B cell (primary cell): ENCODE results near the gene CYFIP2. TPM values are rescaled to one million over a fixed set of nuclear protein-coding genes. Genes with fewer than 3 reads are reported as not detected.

Experiments
- ATAC-seq: fragments of 200-7000 bp; cut with Tn5 transposase; one replicate; pipeline ENCODE4 v1.10.0; 2021; ENCODE audit warnings: low read depth, mild to moderate bottlenecking, moderate number of reproducible peaks, moderate library complexity
- CTCF ChIA-PET: fragments of 350-600 bp; sonication (Branson Sonifier 250); formaldehyde crosslinking; loops from one replicate; lab custom pipeline; 2021; ENCODE audit warnings: antibody characterized with exemption, inconsistent platforms; lab: Charles Lee
- POLR2A ChIA-PET: fragments of 350-600 bp; sonication (Branson Sonifier 250); formaldehyde crosslinking; loops from one replicate; lab custom pipeline; 2021; ENCODE audit warnings: antibody characterized with exemption; lab: Charles Lee
- DNase-seq: peaks from one replicate; pipeline ENCODE4 v3.0.0; 2013
- H2AFZ ChIP-seq: 2 replicates; pipeline ENCODE4 v1.6.1; 2012; ENCODE audit warnings: mild to moderate bottlenecking, low read depth, low read length; ENCODE audit not compliant: insufficient read depth, poor library complexity, severe bottlenecking
- H3K27ac ChIP-seq, 2 donors: 1 replicate in 1 of 2; 2 replicates in 1 of 2; pipeline ENCODE4 v1.5.1; 2012 to 2013; ENCODE audit warnings: low read length in 2 of 2, mild to moderate bottlenecking in 2 of 2, moderate library complexity in 1 of 2
- H3K27me3 ChIP-seq, 4 experiments: fragments of 200-600 bp in 1 of 4; sonication (generic) in 1 of 4; replicated peaks in 1 of 4; 1 replicate in 2 of 4; 2 replicates in 2 of 4; pipeline versions ENCODE4 v1.6.1 to v1.7.0; 2013 to 2016; ENCODE audit warnings: low read length in 3 of 4, mild to moderate bottlenecking in 2 of 4, mixed read lengths in 1 of 4, moderate library complexity in 1 of 4; ENCODE audit not compliant: insufficient read depth in 4 of 4, control insufficient read depth in 3 of 4; ENCODE audit errors: control extremely low read depth in 1 of 4
- H3K36me3 ChIP-seq, 2 experiments: replicated peaks in 1 of 2; 1 replicate in 1 of 2; 2 replicates in 1 of 2; pipeline versions ENCODE4 v1.6.1 to v1.7.1; 2013; ENCODE audit warnings: low read length in 1 of 2; ENCODE audit not compliant: insufficient read depth in 2 of 2, control insufficient read depth in 1 of 2; ENCODE audit errors: control extremely low read depth in 1 of 2, extremely low read depth in 1 of 2
- H3K4me1 ChIP-seq, 2 donors: fragments of 200-600 bp in 1 of 2; sonication (generic) in 1 of 2; 1 replicate in 1 of 2; 2 replicates in 1 of 2; pipeline versions ENCODE4 v1.5.1 to v1.6.1; 2013 to 2017; ENCODE audit warnings: low read length in 2 of 2; ENCODE audit not compliant: control insufficient read depth in 2 of 2, insufficient read depth in 2 of 2
- H3K4me2 ChIP-seq: replicated peaks from 2 replicates; pipeline ENCODE3; 2012; ENCODE audit warnings: mild to moderate bottlenecking, low read depth, low read length; ENCODE audit not compliant: poor library complexity, severe bottlenecking
- H3K4me3 ChIP-seq, 5 experiments: fragments of 200-600 bp in 1 of 5; sonication (generic) in 1 of 5; 1 replicate in 3 of 5; 2 replicates in 2 of 5; pipeline versions ENCODE4 v1.5.1 to v1.7.0; 2011 to 2016; ENCODE audit warnings: low read length in 4 of 5, mild to moderate bottlenecking in 4 of 5, low read depth in 2 of 5, control low read depth in 1 of 5, moderate library complexity in 1 of 5; ENCODE audit not compliant: insufficient read depth in 1 of 5; ENCODE audit errors: control extremely low read depth in 1 of 5, extremely low read depth in 1 of 5
- H3K79me2 ChIP-seq: fragments of 200-600 bp; sonication (generic); one replicate; pipeline ENCODE4 v1.6.0; 2016; ENCODE audit warnings: low read length; ENCODE audit not compliant: control insufficient read depth, insufficient read depth
- H3K9ac ChIP-seq: fragments of 200-600 bp; sonication (generic); 2 replicates; pipeline ENCODE4 v1.6.1; 2017; ENCODE audit warnings: mild to moderate bottlenecking, low read length, moderate library complexity
- H3K9me3 ChIP-seq, 3 donors: one replicate each; pipeline versions ENCODE4 v1.6.1 to v1.7.1; 2013; ENCODE audit warnings: low read length in 2 of 3; ENCODE audit not compliant: control insufficient read depth in 2 of 3, insufficient read depth in 1 of 3; ENCODE audit errors: control extremely low read depth in 1 of 3
- H4K20me1 ChIP-seq: 2 replicates; pipeline ENCODE4 v1.6.0; 2012; ENCODE audit warnings: mild to moderate bottlenecking, low read length; ENCODE audit not compliant: insufficient read depth, control insufficient read depth, poor library complexity, severe bottlenecking
- H3K27ac Mint-ChIP-seq: one replicate; pipeline ENCODE4 v1.8.0; 2021; ENCODE audit warnings: mixed read lengths
- H3K27me3 Mint-ChIP-seq: one replicate; pipeline ENCODE4 v1.8.0; 2021; ENCODE audit warnings: mixed read lengths
- H3K4me1 Mint-ChIP-seq: one replicate; pipeline ENCODE4 v1.8.0; 2021; ENCODE audit warnings: mixed read lengths
- H3K4me3 Mint-ChIP-seq: one replicate; pipeline ENCODE4 v1.8.0; 2021; ENCODE audit warnings: mixed read lengths
- H3K9me3 Mint-ChIP-seq: one replicate; pipeline ENCODE4 v1.8.0; 2022; ENCODE audit warnings: mixed read lengths; ENCODE audit not compliant: insufficient read depth
- CTCF ChIP-seq: fragments of 200-600 bp; IDR thresholded peaks from one replicate; pipeline ENCODE4 v1.8.0; 2022; ENCODE audit warnings: antibody characterized with exemption, mild to moderate bottlenecking
- EZH2 ChIP-seq: IDR thresholded peaks from 2 replicates; pipeline ENCODE4 v1.6.1; 2012; ENCODE audit warnings: borderline replicate concordance, low read depth, mild to moderate bottlenecking, moderate library complexity, low read length; ENCODE audit not compliant: insufficient read depth, poor library complexity, severe bottlenecking
- WGBS: methylation state at CpG from one replicate; pipeline ENCODE4 v1.1.5; 2013; ENCODE audit warnings: missing lambda C conversion rate; ENCODE audit not compliant: insufficient coverage; 5-methylcytosine and 5-hydroxymethylcytosine counted together
- intact Hi-C: fragments of 100-400 bp; cut with micrococcal nuclease; formaldehyde crosslinking; loops from one replicate; pipeline ENCODE4 v1.10.0; 2022
- polyA plus RNA-seq: library from polyadenylated mRNA; depleted of rRNA; stranded (reverse); fragments of >200 nt; gene quantifications from 2 replicates; pipeline ENCODE4 v1.2.3, GENCODE V29; 2012
- total RNA-seq, 2 donors: library from RNA; stranded (reverse); fragments of 120-200 nt in 1 of 2; gene quantifications; 1 replicate in 1 of 2; 2 replicates in 1 of 2; pipeline versions ENCODE4 v1.2.3 to v1.2.4, GENCODE V29; 2013 to 2022

Gene CYFIP2
- total and polyA plus RNA-seq, 2 donors (not counting 1 experiment from before 2014, with no cell fraction given): 231 to 663 TPM

- Histone ChIP-seq H3K9me3 (no peaks in the 10 kb centered on the region), H3K9ac (no peak overlapping the region), H3K4me1 (no peaks in the 10 kb centered on the region), H3K4me2 (no peak overlapping the region), H3K4me3 (no peak overlapping the region), H3K79me2 (peaks cover 4% of the 10 kb centered on the region), H3K27me3 (no peaks in the 10 kb centered on the region), H4K20me1 (peaks cover 23% of the 10 kb centered on the region), H3K36me3 (peaks cover 27 to 93% of the 10 kb centered on the region in 2 experiments), H2AFZ (no peak overlapping the region), H3K27ac (no peak overlapping the region)
- ChIA-PET POLR2A (no interaction called here), CTCF (interaction anchor here (1.0 to 6.1 kb wide), 14 partner anchors 10 to 401 kb away, joined by 3 to 46 read pairs (median 6); partner anchors contain the start of gene LSM11)
- H3K4me3 Mint-ChIP-seq: no peak overlapping the region
- peak overlapping the region; percentile 50 for H3K27ac Mint-ChIP-seq
- 92% methylated on average over 6 of the region's 14 CpGs for WGBS
- no peaks in the 10 kb centered on the region for H3K4me1 Mint-ChIP-seq
- no peaks in the 10 kb centered on the region for H3K9me3 Mint-ChIP-seq
- TF ChIP-seq EZH2 (no peak), CTCF (no peak)
- DNase-seq (no peak), ATAC-seq (no peak)
- no peaks in the 10 kb centered on the region for H3K27me3 Mint-ChIP-seq
- intact Hi-C loops: loop anchor here (5.0 kb wide), 2 partner anchors 133 to 373 kb away; no protein-coding TSS in a partner anchor
Measured at GRCh38 chr5:157343842-157344790, 78.2 kb downstream of the CYFIP2 start.

GRCh38 chr5:157345067-157345466, 79.1 kb downstream of the CYFIP2 start:
- Mint-ChIP-seq H3K9me3 (no peaks in the 10 kb centered on the region), H3K4me3 (no peak overlapping the region), H3K4me1 (peaks cover 5% of the 10 kb centered on the region), H3K27me3 (no peaks in the 10 kb centered on the region), H3K27ac (no peak overlapping the region)
- Histone ChIP-seq H4K20me1 (peaks cover 23% of the 10 kb centered on the region), H3K4me1 (no peaks in the 10 kb centered on the region), H3K9ac (no peak overlapping the region), H3K27ac (no peak overlapping the region), H3K36me3 (peaks cover 27 to 83% of the 10 kb centered on the region in 2 experiments), H3K27me3 (no peaks in the 10 kb centered on the region), H2AFZ (no peak overlapping the region), H3K79me2 (peaks cover 4% of the 10 kb centered on the region), H3K4me3 (no peak overlapping the region), H3K4me2 (no peak overlapping the region), H3K9me3 (no peaks in the 10 kb centered on the region)
- CTCF ChIA-PET: interaction anchor here (1.0 to 6.1 kb wide), 6 partner anchors 9 to 400 kb away, joined by 3 to 46 read pairs (median 4); no protein-coding TSS in a partner anchor
- 98% methylated on average over 5 of the region's 7 CpGs for WGBS
- POLR2A ChIA-PET: no interaction called here
- ATAC-seq: no peak
- TF ChIP-seq EZH2: no peak
- TF ChIP-seq CTCF: no peak
- DNase-seq: no peak
- intact Hi-C loops: no loop called here
